Naive thymus-derived CD8-positive, alpha-beta T cell (primary cell): ENCODE data around the gene ZNF488. TPM values are rescaled to one million over a fixed set of nuclear protein-coding genes. Genes with fewer than 3 reads are reported as not detected.

Experiments used
- ATAC-seq, 2 donors: fragments of 150-1000 bp; cut with Tn5 transposase in 1 of 2; sonication (Bioruptor Pico), chemical (Tn5 transposase) in 1 of 2; 1 replicate in 1 of 2; 2 replicates in 1 of 2; pipeline ENCODE4 v1.10.0; 2021; ENCODE audit warnings: mild to moderate bottlenecking in 2 of 2, moderate library complexity in 2 of 2
- POLR2A ChIA-PET: fragments of 350-600 bp; sonication (Branson Sonifier 250); formaldehyde crosslinking; loops from one replicate; lab custom pipeline; 2021; ENCODE audit warnings: antibody characterized with exemption; lab: Charles Lee
- DNase-seq, 10 donors: peaks; one replicate each; pipeline versions ENCODE4 v3.0.0 to v3.0.0-alpha.2; 2020 to 2022
- H3K27ac Mint-ChIP-seq, 10 donors: one replicate each; pipeline ENCODE4 v1.8.0; 2020 to 2022; ENCODE audit warnings: mild to moderate bottlenecking in 10 of 10, mixed read lengths in 10 of 10, moderate library complexity in 4 of 10, inconsistent platforms in 1 of 10
- H3K27me3 Mint-ChIP-seq, 5 donors: one replicate each; pipeline ENCODE4 v1.8.0; 2021 to 2022; ENCODE audit warnings: mixed read lengths in 5 of 5
- H3K36me3 Mint-ChIP-seq, 3 donors: one replicate each; pipeline ENCODE4 v1.8.0; 2020 to 2022; ENCODE audit warnings: mixed read lengths in 3 of 3, mild to moderate bottlenecking in 2 of 3, inconsistent platforms in 1 of 3
- H3K4me1 Mint-ChIP-seq, 4 donors: one replicate each; pipeline ENCODE4 v1.8.0; 2021 to 2022; ENCODE audit warnings: mixed read lengths in 4 of 4
- H3K4me3 Mint-ChIP-seq, 10 donors: one replicate each; pipeline ENCODE4 v1.8.0; 2020 to 2022; ENCODE audit warnings: mild to moderate bottlenecking in 10 of 10, mixed read lengths in 10 of 10, moderate library complexity in 6 of 10, inconsistent platforms in 1 of 10
- H3K9me3 Mint-ChIP-seq, 9 donors: one replicate each; pipeline ENCODE4 v1.8.0; 2020 to 2022; ENCODE audit warnings: mixed read lengths in 9 of 9, mild to moderate bottlenecking in 3 of 9, inconsistent platforms in 1 of 9, moderate library complexity in 1 of 9
- polyA plus RNA-seq, 3 donors: library from polyadenylated mRNA; unstranded; fragments of 300-500 nt; fragmentation: Illumina TruSeq; gene quantifications; one replicate each; pipeline ENCODE4 v1.2.3, GENCODE V29; 2021
- total RNA-seq, 8 experiments: library from RNA in 2 of 8; stranded (reverse) in 2 of 8; gene quantifications; one replicate each; pipeline ENCODE4 v1.2.3 and lab custom pipeline; 2021 to 2026

ZNF488 gene
- total and polyA plus RNA-seq, 5 experiments from 2014 or later = not detected

GRCh38 chr10:47321521-47322195 lies 62.4 kb downstream of the ZNF488 start:
- POLR2A ChIA-PET = no interaction called here
- peaks cover 0 to 4% (median 0%) of the 10 kb centered on the region in 4 donors for H3K4me1 Mint-ChIP-seq
- peak overlapping the region in 1 of 10 donors; percentile 2 for H3K27ac Mint-ChIP-seq
- peaks cover 2 to 25% (median 6%) of the 10 kb centered on the region in 5 donors for H3K27me3 Mint-ChIP-seq
- no peaks in the 10 kb centered on the region for H3K36me3 Mint-ChIP-seq
- no peaks in the 10 kb centered on the region for H3K9me3 Mint-ChIP-seq
- DNase-seq (no peak), ATAC-seq (no peak)
- no peak overlapping the region for H3K4me3 Mint-ChIP-seq

DNA sequence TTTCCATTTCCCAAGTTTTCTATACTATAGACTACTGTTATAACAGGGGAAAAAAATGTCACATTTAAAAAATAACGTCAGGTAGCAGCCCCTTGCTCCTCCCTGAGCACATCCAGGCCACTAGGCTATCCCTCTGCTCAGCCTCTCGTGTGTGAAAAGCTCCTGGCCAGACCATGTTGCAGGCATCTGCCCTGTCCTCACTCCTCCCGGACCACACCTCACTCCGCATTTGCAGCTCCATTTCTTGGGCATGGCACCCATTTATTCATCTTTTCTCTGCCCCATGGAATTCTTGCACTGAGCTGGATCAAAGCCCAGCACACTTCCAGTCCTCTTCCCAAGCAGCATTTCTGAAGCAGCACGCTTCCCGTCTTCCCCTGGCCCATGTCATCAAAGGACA lies 63.3 kb downstream of the ZNF488 start:
- ATAC-seq = no peak
- H3K27me3 Mint-ChIP-seq = peaks cover 2 to 25% (median 6%) of the 10 kb centered on the region in 5 donors
- POLR2A ChIA-PET = no interaction called here
- H3K9me3 Mint-ChIP-seq = no peaks in the 10 kb centered on the region
- no peak for DNase-seq
- peak overlapping the region in 2 of 10 donors; percentile 2 to 32 for H3K27ac Mint-ChIP-seq
- H3K4me3 Mint-ChIP-seq = no peak overlapping the region
- peaks cover 0 to 4% (median 0%) of the 10 kb centered on the region in 4 donors for H3K4me1 Mint-ChIP-seq
- no peaks in the 10 kb centered on the region for H3K36me3 Mint-ChIP-seq

DNA sequence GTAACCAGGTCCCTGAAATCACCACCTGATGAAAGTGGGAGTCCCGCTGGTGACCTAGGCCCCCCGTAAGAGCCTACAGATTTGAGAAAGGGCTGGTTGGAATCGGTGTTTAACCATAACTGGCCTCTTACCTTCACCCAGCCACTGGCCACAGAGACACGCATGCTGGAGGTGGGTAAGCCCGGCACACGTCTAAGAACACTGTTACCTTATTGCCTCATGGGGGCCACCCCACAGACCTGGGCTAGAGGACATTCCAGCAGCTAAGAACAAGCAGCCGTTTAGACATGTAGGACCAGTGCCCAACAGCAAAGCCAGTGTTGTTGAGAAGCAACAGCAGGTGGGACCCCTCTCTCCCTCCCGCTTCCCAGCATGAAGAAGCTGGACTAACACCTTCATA lies 64.3 kb downstream of the ZNF488 start:
- no peak for DNase-seq
- H3K4me1 Mint-ChIP-seq = peaks cover 0 to 4% (median 0%) of the 10 kb centered on the region in 4 donors
- POLR2A ChIA-PET = no interaction called here
- no peaks in the 10 kb centered on the region for H3K9me3 Mint-ChIP-seq
- H3K27ac Mint-ChIP-seq = no peak overlapping the region
- H3K4me3 Mint-ChIP-seq = no peak overlapping the region
- H3K36me3 Mint-ChIP-seq = no peaks in the 10 kb centered on the region
- H3K27me3 Mint-ChIP-seq = peaks cover 2 to 25% (median 6%) of the 10 kb centered on the region in 5 donors
- ATAC-seq = no peak

DNA sequence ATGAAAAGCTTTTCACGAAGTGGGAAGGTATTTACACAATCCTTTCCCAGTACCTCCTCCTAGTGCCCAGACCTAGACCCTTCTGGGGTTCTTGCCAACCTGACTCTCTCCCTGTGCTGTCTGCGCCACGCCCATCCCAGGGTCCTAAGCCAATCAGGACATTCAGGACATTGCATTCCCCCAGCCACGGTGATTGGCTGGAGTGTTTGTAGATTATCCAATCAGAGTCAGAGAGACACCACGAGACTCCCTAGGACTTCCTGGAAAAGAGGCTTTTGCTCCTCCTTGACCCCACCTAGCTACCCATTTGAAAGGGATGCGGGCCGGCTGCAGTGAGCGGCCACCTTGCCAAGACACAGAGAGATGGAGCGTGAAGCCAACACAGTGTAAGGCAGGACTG lies 65.4 kb downstream of the ZNF488 start:
- H3K27me3 Mint-ChIP-seq = peaks cover 2 to 25% (median 6%) of the 10 kb centered on the region in 5 donors

GRCh38 chr10:47317251-47317650 lies 66.8 kb downstream of the ZNF488 start:
- H3K36me3 Mint-ChIP-seq = no peaks in the 10 kb centered on the region
- peak overlapping the region in 1 of 10 donors; percentile 10 for H3K27ac Mint-ChIP-seq
- no peak for ATAC-seq
- peaks cover under 1 to 12% (median 6%) of the 10 kb centered on the region in 5 donors for H3K27me3 Mint-ChIP-seq
- POLR2A ChIA-PET = no interaction called here
- DNase-seq = no peak
- H3K4me1 Mint-ChIP-seq = peaks cover under 1 to 3% (median under 1%) of the 10 kb centered on the region in 4 donors
- H3K9me3 Mint-ChIP-seq = no peaks in the 10 kb centered on the region
- H3K4me3 Mint-ChIP-seq = no peak overlapping the region

More for the DNA sequence above, 65.4 kb downstream of the ZNF488 start:
- no peaks in the 10 kb centered on the region for H3K9me3 Mint-ChIP-seq
- no peaks in the 10 kb centered on the region for H3K36me3 Mint-ChIP-seq
- peaks cover 0 to 4% (median 0%) of the 10 kb centered on the region in 4 donors for H3K4me1 Mint-ChIP-seq
- H3K4me3 Mint-ChIP-seq = no peak overlapping the region
- DNase-seq (no peak), ATAC-seq (no peak)
- POLR2A ChIA-PET = interaction anchor here (0.6 kb wide), 1 partner anchor 36 kb away, joined by 3 read pairs; no protein-coding TSS in a partner anchor
- H3K27ac Mint-ChIP-seq = no peak overlapping the region

- DNase-seq = no peak
- no peak overlapping the region for H3K27ac Mint-ChIP-seq
- H3K36me3 Mint-ChIP-seq = no peaks in the 10 kb centered on the region
- peaks cover 11 to 12% (median 12%) of the 10 kb centered on the region in 4 donors for H3K4me1 Mint-ChIP-seq
- POLR2A ChIA-PET = no interaction called here
- H3K27me3 Mint-ChIP-seq = peaks cover 0 to 4% (median 3%) of the 10 kb centered on the region in 5 donors
- no peak for ATAC-seq
- H3K9me3 Mint-ChIP-seq = no peaks in the 10 kb centered on the region
- no peak overlapping the region for H3K4me3 Mint-ChIP-seq
These were observed 68.0 kb downstream of the ZNF488 start for GRCh38 chr10:47316131-47316530.

Other genes starting within 250 kb of the ZNF488 start
- under 1 TPM; 0.74 to 0.75 TPM for gene GDF10, start 84.1 kb downstream of the ZNF488 start, total RNA-seq
- gene GDF10, start 84.1 kb downstream of the ZNF488 start, polyA plus RNA-seq = under 1 TPM in 2 of 3 donors, not detected in 1; 0.26 to 0.60 TPM
- not detected for gene GDF2, start 61.8 kb downstream of the ZNF488 start, total RNA-seq
- not detected for gene GDF2, start 61.8 kb downstream of the ZNF488 start, polyA plus RNA-seq
- not detected for gene RBP3, start 35.9 kb downstream of the ZNF488 start, total RNA-seq
- not detected for gene RBP3, start 35.9 kb downstream of the ZNF488 start, polyA plus RNA-seq
- gene ANXA8, start 99.8 kb upstream of the ZNF488 start, total RNA-seq = not detected
- not detected for gene ANXA8, start 99.8 kb upstream of the ZNF488 start, polyA plus RNA-seq
- not detected for gene FAM25G, start 107.4 kb upstream of the ZNF488 start, total RNA-seq
- gene FAM25G, start 107.4 kb upstream of the ZNF488 start, polyA plus RNA-seq = not detected
- 10 to 100 TPM in 1 of 2 experiments, 1 to 10 TPM in 1; 9.0 to 10.1 TPM for gene AGAP9, start 139.3 kb upstream of the ZNF488 start, total RNA-seq
- gene AGAP9, start 139.3 kb upstream of the ZNF488 start, polyA plus RNA-seq = under 1 TPM; 0.09 to 0.31 (median 0.17) TPM